Body of pancreas (tissue), 4 donors: ENCODE data around the gene TRPM3.

ENCODE experiments used
- POLR2A ChIP-seq, 3 donors: fragments of 450-650 bp; IDR thresholded peaks; one replicate each; pipeline ENCODE4 v1.6.1; 2016; ENCODE audit warnings: antibody characterized with exemption in 3 of 3, mild to moderate bottlenecking in 2 of 3
- TF ChIP-seq, protein P1 (sequence below), 7 experiments: fragments of 450-650 bp in 4 of 7; fragments of 200-600 bp in 3 of 7; sonication (generic) in 3 of 7; IDR thresholded peaks; one replicate each; pipeline ENCODE4 v1.5.1; 2016 to 2019; ENCODE audit warnings: antibody characterized with exemption in 7 of 7

DNA sequence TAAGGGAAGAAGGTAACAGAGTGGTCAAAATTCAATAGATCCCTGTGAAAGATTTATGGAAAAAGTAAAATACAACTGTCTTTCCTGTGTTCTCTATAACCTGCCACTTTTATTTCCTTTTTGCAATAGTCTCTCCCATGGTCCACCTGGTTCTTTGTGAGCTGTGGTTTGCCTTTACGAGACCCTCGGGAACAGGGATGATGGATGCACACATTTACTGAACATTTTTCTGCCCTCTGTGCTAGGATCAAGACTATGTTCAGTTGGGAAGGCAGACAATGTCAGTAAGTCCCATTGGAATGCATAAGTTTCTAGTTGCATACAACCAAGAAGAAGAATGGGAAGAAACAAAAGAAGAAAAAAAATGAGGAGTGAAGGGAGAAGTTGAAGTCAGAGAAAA lies 281.2 kb downstream of the TRPM3 start:
- TF ChIP-seq, protein P1, sequence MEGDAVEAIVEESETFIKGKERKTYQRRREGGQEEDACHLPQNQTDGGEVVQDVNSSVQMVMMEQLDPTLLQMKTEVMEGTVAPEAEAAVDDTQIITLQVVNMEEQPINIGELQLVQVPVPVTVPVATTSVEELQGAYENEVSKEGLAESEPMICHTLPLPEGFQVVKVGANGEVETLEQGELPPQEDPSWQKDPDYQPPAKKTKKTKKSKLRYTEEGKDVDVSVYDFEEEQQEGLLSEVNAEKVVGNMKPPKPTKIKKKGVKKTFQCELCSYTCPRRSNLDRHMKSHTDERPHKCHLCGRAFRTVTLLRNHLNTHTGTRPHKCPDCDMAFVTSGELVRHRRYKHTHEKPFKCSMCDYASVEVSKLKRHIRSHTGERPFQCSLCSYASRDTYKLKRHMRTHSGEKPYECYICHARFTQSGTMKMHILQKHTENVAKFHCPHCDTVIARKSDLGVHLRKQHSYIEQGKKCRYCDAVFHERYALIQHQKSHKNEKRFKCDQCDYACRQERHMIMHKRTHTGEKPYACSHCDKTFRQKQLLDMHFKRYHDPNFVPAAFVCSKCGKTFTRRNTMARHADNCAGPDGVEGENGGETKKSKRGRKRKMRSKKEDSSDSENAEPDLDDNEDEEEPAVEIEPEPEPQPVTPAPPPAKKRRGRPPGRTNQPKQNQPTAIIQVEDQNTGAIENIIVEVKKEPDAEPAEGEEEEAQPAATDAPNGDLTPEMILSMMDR (IDR thresholded peaks at IDR 0.05) = no peak
- TF ChIP-seq POLR2A (IDR thresholded peaks at IDR 0.05) = no peak
